MM.1S (cell line): ENCODE results near the gene MAP7D1.

Experiments used
- EZH2 ChIP-seq: fragments of 300-600 bp; sonication (generic); optimal IDR thresholded peaks from 2 replicates; pipeline ENCODE3; 2017; ENCODE audit warnings: low read depth, mild to moderate bottlenecking, antibody characterized with exemption, low read length, mixed read lengths
- TF ChIP-seq, protein P1 (sequence below): fragments of 300-600 bp; sonication (generic); IDR thresholded peaks from 2 replicates; pipeline ENCODE4 v1.5.1; 2016; ENCODE audit warnings: antibody characterized with exemption, low read length, mixed read lengths

DNA sequence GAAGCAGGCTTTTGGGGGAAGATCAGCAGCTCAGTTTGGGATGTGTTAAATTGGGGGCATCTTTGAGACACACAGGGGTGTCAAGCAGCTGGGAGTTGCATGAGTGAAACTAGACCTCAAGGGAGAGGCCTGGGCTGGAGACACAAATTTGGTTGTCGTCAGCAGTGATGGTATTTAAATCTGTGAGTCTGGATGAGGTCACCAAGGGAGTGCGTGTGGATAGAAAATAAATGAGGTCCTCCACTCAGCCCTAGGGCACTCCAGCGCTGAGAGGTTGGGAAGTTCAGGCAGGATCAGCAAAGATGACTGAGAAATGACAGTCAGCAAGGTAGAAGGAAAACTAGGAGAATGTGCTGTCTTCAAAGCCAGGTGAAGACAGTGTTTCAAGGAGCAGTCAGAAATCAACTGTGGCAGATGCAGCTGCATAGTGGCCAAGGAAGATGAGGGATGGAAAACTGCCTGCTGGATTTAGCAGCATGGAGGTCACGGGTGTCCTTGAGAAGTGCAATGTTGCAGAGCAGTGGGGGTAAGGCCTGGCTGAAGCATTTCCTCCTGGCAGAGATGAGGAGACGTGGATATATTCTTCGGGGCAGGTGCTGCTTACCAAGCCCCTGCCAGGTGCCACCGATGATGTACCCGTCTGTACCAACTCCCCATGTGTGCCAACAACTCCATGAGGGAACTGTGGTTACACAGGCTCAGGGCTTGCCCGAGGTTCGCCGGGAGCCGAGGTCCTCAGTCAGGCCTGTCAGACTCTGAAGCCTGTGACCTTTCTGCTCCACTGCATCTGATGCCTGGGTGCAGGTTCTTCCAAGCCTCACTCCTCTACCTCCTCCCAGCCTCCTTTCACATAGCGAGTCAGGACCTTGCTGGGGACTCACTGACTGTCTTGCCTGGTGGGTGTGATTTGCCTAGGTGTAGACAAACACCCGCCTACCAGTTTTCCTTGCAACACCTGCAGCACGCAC is 11.3 kb downstream of the MAP7D1 start:
- TF ChIP-seq, protein P1, sequence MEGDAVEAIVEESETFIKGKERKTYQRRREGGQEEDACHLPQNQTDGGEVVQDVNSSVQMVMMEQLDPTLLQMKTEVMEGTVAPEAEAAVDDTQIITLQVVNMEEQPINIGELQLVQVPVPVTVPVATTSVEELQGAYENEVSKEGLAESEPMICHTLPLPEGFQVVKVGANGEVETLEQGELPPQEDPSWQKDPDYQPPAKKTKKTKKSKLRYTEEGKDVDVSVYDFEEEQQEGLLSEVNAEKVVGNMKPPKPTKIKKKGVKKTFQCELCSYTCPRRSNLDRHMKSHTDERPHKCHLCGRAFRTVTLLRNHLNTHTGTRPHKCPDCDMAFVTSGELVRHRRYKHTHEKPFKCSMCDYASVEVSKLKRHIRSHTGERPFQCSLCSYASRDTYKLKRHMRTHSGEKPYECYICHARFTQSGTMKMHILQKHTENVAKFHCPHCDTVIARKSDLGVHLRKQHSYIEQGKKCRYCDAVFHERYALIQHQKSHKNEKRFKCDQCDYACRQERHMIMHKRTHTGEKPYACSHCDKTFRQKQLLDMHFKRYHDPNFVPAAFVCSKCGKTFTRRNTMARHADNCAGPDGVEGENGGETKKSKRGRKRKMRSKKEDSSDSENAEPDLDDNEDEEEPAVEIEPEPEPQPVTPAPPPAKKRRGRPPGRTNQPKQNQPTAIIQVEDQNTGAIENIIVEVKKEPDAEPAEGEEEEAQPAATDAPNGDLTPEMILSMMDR: no peak
- TF ChIP-seq EZH2: no peak
